GM19043 (cell line): ENCODE results near the gene PIGC.
A peak's percentile ranks its signal among the peaks of the same experiment; 100 is the strongest.

ENCODE experiments used
- ATAC-seq: cut with Tn5 transposase; IDR thresholded peaks from one replicate; pipeline ENCODE4 v1.9.1; 2021; ENCODE audit warnings: low read depth; ENCODE audit not compliant: unreplicated experiment

Gene PIGC

GRCh38 chr1:172400722-172401105 lies 43.2 kb downstream of the PIGC start:
- ATAC-seq = no peak

- no peak for ATAC-seq
These were observed 43.8 kb downstream of the PIGC start for GRCh38 chr1:172399756-172400721.

GRCh38 chr1:172398970-172399755 lies 44.7 kb downstream of the PIGC start:
- ATAC-seq = no peak

- no peak for ATAC-seq
These were observed 45.7 kb downstream of the PIGC start for GRCh38 chr1:172398193-172398592.

GRCh38 chr1:172397633-172398032 lies 46.2 kb downstream of the PIGC start:
- ATAC-seq = no peak

- no peak for ATAC-seq
These were observed 46.6 kb downstream of the PIGC start for GRCh38 chr1:172397221-172397620.

- no peak for ATAC-seq
These were observed 48.3 kb downstream of the PIGC start for GRCh38 chr1:172395576-172395975.

GRCh38 chr1:172394811-172395210 lies 49.1 kb downstream of the PIGC start:
- no peak for ATAC-seq

- ATAC-seq = peak; percentile 73
These were observed 49.6 kb downstream of the PIGC start for GRCh38 chr1:172394141-172394751.

- ATAC-seq = no peak
These were observed 50.5 kb downstream of the PIGC start for GRCh38 chr1:172393354-172393753.

- ATAC-seq = no peak
These were observed 51.9 kb downstream of the PIGC start for GRCh38 chr1:172391976-172392375.
